Measurements from ENCODE around the gene APC. TPM values are rescaled to one million over a fixed set of nuclear protein-coding genes. Genes with fewer than 3 reads are reported as not detected.
A peak's percentile ranks its signal among the peaks of the same experiment; 100 is the strongest.

The APC gene
- total and polyA plus RNA-seq, 3 donors from 2014 or later = 7.1 to 58.8 (median 39.4) TPM

- TF ChIP-seq POLR2A (IDR thresholded peaks at IDR 0.05) (no peak), CTCF (IDR thresholded peaks at IDR 0.05) (no peak)
- Histone ChIP-seq H3K36me3 (ENCODE audit: low read depth, missing control alignments) (no peaks in the 10 kb centered on the region), H3K27me3 (no peaks in the 10 kb centered on the region), H3K27ac (peak within 1 kb of the TSS; percentile 8 to 57), H3K4me1 (peaks cover 7% of the 10 kb centered on the region), H3K4me3 (peak within 1 kb of the TSS; percentile 77 to 94), H3K9me3 (no peaks in the 10 kb centered on the region)
- intact Hi-C loops (cut with DNase I; ENCODE audit: low total_unique reads) = no loop called here
- peak; percentile 98 for DNase-seq
- 1 to 2% methylated on average over 28 to 45 of the region's 47 CpGs for WGBS, 2 donors
Observed at GRCh38 chr5:112860929-112861637, 123.4 kb downstream of the APC start, which contains the start of gene SRP19. TSS of gene SRP19 (plus strand) at chr5:112861287. CDS start at chr5:112861377, 90 bp downstream.

- WGBS, 2 donors = 0 to 1% methylated on average over 8 of the region's 8 CpGs
- no peaks in the 10 kb centered on the region for H3K9me3 ChIP-seq
- no peaks in the 10 kb centered on the region for H3K27me3 ChIP-seq
- intact Hi-C loops (cut with DNase I; ENCODE audit: low total_unique reads) = no loop called here
- H3K4me1 ChIP-seq = peaks cover 7% of the 10 kb centered on the region
- peak overlapping the region; percentile 77 to 94 for H3K4me3 ChIP-seq
- TF ChIP-seq POLR2A (IDR thresholded peaks at IDR 0.05) (no peak), CTCF (IDR thresholded peaks at IDR 0.05) (no peak)
- no peak for DNase-seq
- no peaks in the 10 kb centered on the region for H3K36me3 ChIP-seq (ENCODE audit: low read depth, missing control alignments)
- peak overlapping the region; percentile 8 to 57 for H3K27ac ChIP-seq
Observed at GRCh38 chr5:112861638-112861985, 123.9 kb downstream of the APC start.

- H3K4me1 ChIP-seq = peaks cover 7% of the 10 kb centered on the region
- no peak for DNase-seq
- intact Hi-C loops (cut with DNase I; ENCODE audit: low total_unique reads) = no loop called here
- H3K36me3 ChIP-seq (ENCODE audit: low read depth, missing control alignments) = no peaks in the 10 kb centered on the region
- no peak for TF ChIP-seq CTCF (IDR thresholded peaks at IDR 0.05)
- H3K4me3 ChIP-seq = peak overlapping the region; percentile 77 to 94
- H3K27ac ChIP-seq = peak overlapping the region in 1 of 2 donors; percentile 57
- 26 to 41% methylated on average over 9 of the region's 9 CpGs for WGBS, 2 donors
- no peaks in the 10 kb centered on the region for H3K27me3 ChIP-seq
- no peaks in the 10 kb centered on the region for H3K9me3 ChIP-seq
Observed at GRCh38 chr5:112862085-112862484, 124.4 kb downstream of the APC start.

- intact Hi-C loops (cut with DNase I; ENCODE audit: low total_unique reads) = no loop called here
- WGBS, 2 donors = 65 to 76% methylated on average over 4 of the region's 4 CpGs
Observed at GRCh38 chr5:112863549-112863948, 125.9 kb downstream of the APC start.

More at GRCh38 chr5:112863549-112863948, 125.9 kb downstream of the APC start:
- TF ChIP-seq CTCF (IDR thresholded peaks at IDR 0.05) = no peak
- TF ChIP-seq POLR2A (IDR thresholded peaks at IDR 0.05) = no peak
- no peaks in the 10 kb centered on the region for H3K9me3 ChIP-seq
- H3K27ac ChIP-seq = no peak overlapping the region
- no peaks in the 10 kb centered on the region for H3K27me3 ChIP-seq
- H3K36me3 ChIP-seq (ENCODE audit: low read depth, missing control alignments) = no peaks in the 10 kb centered on the region
- H3K4me3 ChIP-seq = no peak overlapping the region
- DNase-seq = no peak
- H3K4me1 ChIP-seq = peaks cover 7% of the 10 kb centered on the region

Measured in testis (tissue), 3 donors.